CD8-positive, alpha-beta memory T cell (primary cell): Measurements from ENCODE around the gene APP. TPM values are rescaled to one million over a fixed set of nuclear protein-coding genes. Genes with fewer than 3 reads are reported as not detected.

ENCODE experiments used
- CTCF ChIA-PET: fragments of 350-600 bp; sonication (Branson Sonifier 250); formaldehyde crosslinking; loops from one replicate; lab custom pipeline; 2021; ENCODE audit warnings: antibody characterized with exemption; lab: Charles Lee
- POLR2A ChIA-PET: fragments of 350-600 bp; sonication (Branson Sonifier 250); formaldehyde crosslinking; loops from one replicate; lab custom pipeline; 2021; ENCODE audit warnings: antibody characterized with exemption; lab: Charles Lee
- DNase-seq, 5 donors: peaks; one replicate each; pipeline versions ENCODE4 v3.0.0 to v3.0.0-alpha.2; 2020 to 2022; ENCODE audit warnings: mixed read lengths in 1 of 5
- H3K27ac ChIP-seq: one replicate; pipeline ENCODE4 v1.7.0; 2013; ENCODE audit warnings: low read depth, mild to moderate bottlenecking, low read length, moderate library complexity
- H3K27me3 ChIP-seq: 2 replicates; pipeline ENCODE4 v1.7.0; 2013; ENCODE audit warnings: low read length, mild to moderate bottlenecking; ENCODE audit not compliant: insufficient read depth, poor library complexity, severe bottlenecking
- H3K36me3 ChIP-seq: 2 replicates; pipeline ENCODE4 v1.7.0; 2013; ENCODE audit warnings: mild to moderate bottlenecking, low read length, moderate library complexity; ENCODE audit not compliant: insufficient read depth
- H3K4me1 ChIP-seq: 2 replicates; pipeline ENCODE4 v1.7.0; 2013; ENCODE audit warnings: mild to moderate bottlenecking, low read length, moderate library complexity; ENCODE audit not compliant: insufficient read depth
- H3K4me3 ChIP-seq: 2 replicates; pipeline ENCODE4 v1.7.0; 2013; ENCODE audit warnings: mild to moderate bottlenecking, low read length
- H3K9me3 ChIP-seq: 2 replicates; pipeline ENCODE4 v1.7.0; 2013; ENCODE audit warnings: mild to moderate bottlenecking, low read length
- H3K27ac Mint-ChIP-seq, 8 donors: one replicate each; pipeline ENCODE4 v1.8.0; 2020 to 2021; ENCODE audit warnings: mixed read lengths in 8 of 8, mild to moderate bottlenecking in 6 of 8, inconsistent platforms in 3 of 8, moderate library complexity in 3 of 8
- H3K27me3 Mint-ChIP-seq, 2 donors: one replicate each; pipeline ENCODE4 v1.8.0; 2020 to 2021; ENCODE audit warnings: mixed read lengths in 2 of 2, mild to moderate bottlenecking in 1 of 2, moderate library complexity in 1 of 2
- H3K36me3 Mint-ChIP-seq, 3 donors: one replicate each; pipeline ENCODE4 v1.8.0; 2020 to 2021; ENCODE audit warnings: mixed read lengths in 3 of 3, inconsistent platforms in 1 of 3, mild to moderate bottlenecking in 1 of 3
- H3K4me1 Mint-ChIP-seq, 3 donors: one replicate each; pipeline ENCODE4 v1.8.0; 2020 to 2021; ENCODE audit warnings: mixed read lengths in 3 of 3, inconsistent platforms in 1 of 3, mild to moderate bottlenecking in 1 of 3
- H3K4me3 Mint-ChIP-seq, 7 donors: one replicate each; pipeline ENCODE4 v1.8.0; 2020 to 2021; ENCODE audit warnings: mixed read lengths in 7 of 7, mild to moderate bottlenecking in 6 of 7, moderate library complexity in 4 of 7, inconsistent platforms in 2 of 7
- H3K9me3 Mint-ChIP-seq, 5 donors: one replicate each; pipeline ENCODE4 v1.8.0; 2020 to 2022; ENCODE audit warnings: mixed read lengths in 5 of 5, mild to moderate bottlenecking in 3 of 5, moderate library complexity in 2 of 5, inconsistent platforms in 1 of 5
- polyA plus RNA-seq: library from polyadenylated mRNA; unstranded; fragments of 300-500 nt; fragmentation: Illumina TruSeq; gene quantifications from one replicate; pipeline ENCODE4 v1.2.3, GENCODE V29; 2021
- total RNA-seq, 2 experiments: library from RNA; stranded (reverse); gene quantifications; one replicate each; pipeline ENCODE4 v1.2.3, GENCODE V29; 2021

The APP gene
- total and polyA plus RNA-seq, 3 experiments from 2014 or later = 5.3 to 15.3 (median 15.2) TPM

- POLR2A ChIA-PET = no interaction called here
- no peaks in the 10 kb centered on the region for H3K36me3 ChIP-seq
- Mint-ChIP-seq H3K9me3 (peaks cover 0 to 2% (median 0%) of the 10 kb centered on the region in 5 donors), H3K4me1 (no peaks in the 10 kb centered on the region), H3K27me3 (peaks cover 3 to 5% of the 10 kb centered on the region in 2 donors), H3K27ac (no peak overlapping the region), H3K36me3 (peaks cover 0 to 2% (median 0%) of the 10 kb centered on the region in 3 donors), H3K4me3 (no peak overlapping the region)
- no peaks in the 10 kb centered on the region for H3K27me3 ChIP-seq
- no peak for DNase-seq
- no peak overlapping the region for H3K4me3 ChIP-seq
- no peaks in the 10 kb centered on the region for H3K9me3 ChIP-seq
- peaks cover 8% of the 10 kb centered on the region for H3K4me1 ChIP-seq
- no peak overlapping the region for H3K27ac ChIP-seq
- CTCF ChIA-PET = interaction anchor here (1.2 kb wide), 1 partner anchor 11 kb away, joined by 3 read pairs; no protein-coding TSS in a partner anchor
Measured at GRCh38 chr21:26157801-26158200, 12.8 kb downstream of the APP start.

- DNase-seq = no peak
- H3K9me3 Mint-ChIP-seq = peaks cover 0 to 2% (median 0%) of the 10 kb centered on the region in 5 donors
- ChIA-PET CTCF (no interaction called here), POLR2A (no interaction called here)
- H3K4me1 ChIP-seq = peaks cover 8% of the 10 kb centered on the region
- H3K27me3 ChIP-seq = no peaks in the 10 kb centered on the region
- H3K4me1 Mint-ChIP-seq = no peaks in the 10 kb centered on the region
- H3K27ac Mint-ChIP-seq = no peak overlapping the region
- H3K36me3 ChIP-seq = no peaks in the 10 kb centered on the region
- no peaks in the 10 kb centered on the region for H3K27me3 Mint-ChIP-seq
- H3K9me3 ChIP-seq = no peaks in the 10 kb centered on the region
- H3K36me3 Mint-ChIP-seq = peaks cover 0 to 2% (median 0%) of the 10 kb centered on the region in 3 donors
- H3K27ac ChIP-seq = no peak overlapping the region
- H3K4me3 ChIP-seq = no peak overlapping the region
- no peak overlapping the region for H3K4me3 Mint-ChIP-seq
Measured at GRCh38 chr21:26154753-26155152, 15.8 kb downstream of the APP start.

- ChIA-PET POLR2A (no interaction called here), CTCF (no interaction called here)
- no peak overlapping the region for H3K27ac ChIP-seq
- H3K36me3 ChIP-seq = no peaks in the 10 kb centered on the region
- no peaks in the 10 kb centered on the region for H3K9me3 ChIP-seq
- Mint-ChIP-seq H3K9me3 (peaks cover 0 to 2% (median 1%) of the 10 kb centered on the region in 5 donors), H3K27ac (peak overlapping the region in 1 of 8 donors; percentile 43), H3K4me3 (no peak overlapping the region), H3K4me1 (no peaks in the 10 kb centered on the region), H3K36me3 (peaks cover 0 to 2% (median 2%) of the 10 kb centered on the region in 3 donors), H3K27me3 (no peaks in the 10 kb centered on the region)
- H3K4me3 ChIP-seq = no peak overlapping the region
- DNase-seq = no peak
- H3K27me3 ChIP-seq = no peaks in the 10 kb centered on the region
- peaks cover 13% of the 10 kb centered on the region for H3K4me1 ChIP-seq
Measured at GRCh38 chr21:26153758-26154157, 16.8 kb downstream of the APP start.

- Histone ChIP-seq H3K4me3 (no peak overlapping the region), H3K36me3 (no peaks in the 10 kb centered on the region), H3K27me3 (no peaks in the 10 kb centered on the region), H3K9me3 (no peaks in the 10 kb centered on the region), H3K27ac (no peak overlapping the region), H3K4me1 (peaks cover 22% of the 10 kb centered on the region)
- ChIA-PET POLR2A (no interaction called here), CTCF (no interaction called here)
- peaks cover 0 to 4% (median 1%) of the 10 kb centered on the region in 5 donors for H3K9me3 Mint-ChIP-seq
- no peak overlapping the region for H3K4me3 Mint-ChIP-seq
- peaks cover 4 to 9% (median 8%) of the 10 kb centered on the region in 3 donors for H3K4me1 Mint-ChIP-seq
- no peak overlapping the region for H3K27ac Mint-ChIP-seq
- peaks cover 0 to 1% of the 10 kb centered on the region in 2 donors for H3K27me3 Mint-ChIP-seq
- DNase-seq = no peak
- H3K36me3 Mint-ChIP-seq = peaks cover 0 to 3% (median 0%) of the 10 kb centered on the region in 3 donors
Measured at GRCh38 chr21:26148840-26149354, 21.7 kb downstream of the APP start.

GRCh38 chr21:26148071-26148839 is 22.3 kb downstream of the APP start:
- CTCF ChIA-PET = no interaction called here
- H3K27me3 Mint-ChIP-seq = peaks cover 0 to 3% of the 10 kb centered on the region in 2 donors
- H3K27ac Mint-ChIP-seq = no peak overlapping the region

GRCh38 chr21:26147535-26147934 is 23.0 kb downstream of the APP start:
- Histone ChIP-seq H3K36me3 (no peaks in the 10 kb centered on the region), H3K9me3 (no peaks in the 10 kb centered on the region), H3K4me3 (no peak overlapping the region), H3K4me1 (peaks cover 22% of the 10 kb centered on the region), H3K27me3 (no peaks in the 10 kb centered on the region), H3K27ac (no peak overlapping the region)
- Mint-ChIP-seq H3K27me3 (peaks cover 0 to 3% of the 10 kb centered on the region in 2 donors), H3K36me3 (peaks cover 0 to 3% (median 0%) of the 10 kb centered on the region in 3 donors), H3K27ac (no peak overlapping the region), H3K9me3 (peaks cover 0 to 4% (median 0%) of the 10 kb centered on the region in 5 donors), H3K4me1 (peaks cover 4 to 9% (median 8%) of the 10 kb centered on the region in 3 donors), H3K4me3 (no peak overlapping the region)
- POLR2A ChIA-PET = no interaction called here
- no peak for DNase-seq
- CTCF ChIA-PET = no interaction called here

More at GRCh38 chr21:26148071-26148839, 22.3 kb downstream of the APP start:
- peak in 1 of 5 donors; percentile 35 for DNase-seq
- H3K27ac ChIP-seq = no peak overlapping the region
- POLR2A ChIA-PET = no interaction called here
- H3K4me1 ChIP-seq = peaks cover 22% of the 10 kb centered on the region
- no peak overlapping the region for H3K4me3 ChIP-seq
- H3K27me3 ChIP-seq = no peaks in the 10 kb centered on the region
- Mint-ChIP-seq H3K36me3 (peaks cover 0 to 3% (median 0%) of the 10 kb centered on the region in 3 donors), H3K4me3 (peak overlapping the region in 1 of 7 donors; percentile 19), H3K9me3 (peaks cover 0 to 4% (median 1%) of the 10 kb centered on the region in 5 donors), H3K4me1 (peaks cover 4 to 9% (median 8%) of the 10 kb centered on the region in 3 donors)
- H3K36me3 ChIP-seq = no peaks in the 10 kb centered on the region
- no peaks in the 10 kb centered on the region for H3K9me3 ChIP-seq

GRCh38 chr21:26146681-26147080 is 23.9 kb downstream of the APP start:
- no peaks in the 10 kb centered on the region for H3K27me3 ChIP-seq
- H3K4me3 Mint-ChIP-seq = no peak overlapping the region
- no peak overlapping the region for H3K4me3 ChIP-seq
- peaks cover 0 to 3% (median 0%) of the 10 kb centered on the region in 3 donors for H3K36me3 Mint-ChIP-seq
- H3K36me3 ChIP-seq = no peaks in the 10 kb centered on the region
- no peaks in the 10 kb centered on the region for H3K9me3 ChIP-seq
- H3K4me1 Mint-ChIP-seq = peaks cover 4 to 9% (median 8%) of the 10 kb centered on the region in 3 donors
- peaks cover 0 to 3% of the 10 kb centered on the region in 2 donors for H3K27me3 Mint-ChIP-seq
- peaks cover 22% of the 10 kb centered on the region for H3K4me1 ChIP-seq
- H3K9me3 Mint-ChIP-seq = peaks cover 0 to 4% (median 0%) of the 10 kb centered on the region in 5 donors
- no peak overlapping the region for H3K27ac Mint-ChIP-seq
- no peak for DNase-seq
- ChIA-PET POLR2A (no interaction called here), CTCF (no interaction called here)
- H3K27ac ChIP-seq = no peak overlapping the region

GRCh38 chr21:26144031-26144430 is 26.5 kb downstream of the APP start:
- no peaks in the 10 kb centered on the region for H3K9me3 ChIP-seq
- DNase-seq = no peak
- peaks cover 19% of the 10 kb centered on the region for H3K4me1 ChIP-seq
- no peak overlapping the region for H3K4me3 ChIP-seq
- Mint-ChIP-seq H3K9me3 (peaks cover 0 to 4% (median 0%) of the 10 kb centered on the region in 5 donors), H3K4me3 (no peak overlapping the region), H3K27ac (peak overlapping the region in 1 of 8 donors; percentile 73), H3K4me1 (peaks cover 4 to 9% (median 8%) of the 10 kb centered on the region in 3 donors), H3K27me3 (peaks cover 0 to 3% of the 10 kb centered on the region in 2 donors), H3K36me3 (peaks cover 0 to 3% (median 0%) of the 10 kb centered on the region in 3 donors)
- ChIA-PET POLR2A (no interaction called here), CTCF (no interaction called here)
- no peaks in the 10 kb centered on the region for H3K36me3 ChIP-seq
- no peak overlapping the region for H3K27ac ChIP-seq
- no peaks in the 10 kb centered on the region for H3K27me3 ChIP-seq
